Liver (tissue), 9 donors: ENCODE measurements around the gene SLC24A3. TPM values are rescaled to one million over a fixed set of nuclear protein-coding genes. Genes with fewer than 3 reads are reported as not detected.

Experiments
- DNase-seq: peaks from one replicate; pipeline ENCODE4 v3.0.0-alpha.2; 2017; ENCODE audit warnings: low spot score
- H3K27ac ChIP-seq, 2 donors: one replicate each; pipeline ENCODE4 v1.7.0; 2013; ENCODE audit warnings: inconsistent platforms in 2 of 2, low read length in 2 of 2, control low read depth in 1 of 2, low read depth in 1 of 2, mild to moderate bottlenecking in 1 of 2
- H3K27me3 ChIP-seq, 4 donors: one replicate each; pipeline versions ENCODE4 v1.6.1 to v1.7.0; 2013; ENCODE audit warnings: low read length in 3 of 4, inconsistent platforms in 1 of 4, mild to moderate bottlenecking in 1 of 4, moderate library complexity in 1 of 4; ENCODE audit not compliant: control insufficient read depth in 4 of 4, insufficient read depth in 4 of 4
- H3K36me3 ChIP-seq, 4 donors: one replicate each; pipeline versions ENCODE4 v1.6.1 to v1.7.0; 2013; ENCODE audit warnings: low read length in 3 of 4, mild to moderate bottlenecking in 3 of 4, low read depth in 1 of 4, moderate library complexity in 1 of 4; ENCODE audit not compliant: control insufficient read depth in 4 of 4, insufficient read depth in 3 of 4
- H3K4me1 ChIP-seq, 4 donors: one replicate each; pipeline versions ENCODE4 v1.6.1 to v1.7.0; 2013; ENCODE audit warnings: low read length in 3 of 4, mild to moderate bottlenecking in 3 of 4, moderate library complexity in 1 of 4; ENCODE audit not compliant: control insufficient read depth in 4 of 4, insufficient read depth in 4 of 4
- H3K4me3 ChIP-seq, 3 donors: one replicate each; pipeline versions ENCODE4 v1.6.1 to v1.7.0; 2013; ENCODE audit warnings: low read length in 3 of 3, control low read depth in 1 of 3, low read depth in 1 of 3, mild to moderate bottlenecking in 1 of 3
- H3K9ac ChIP-seq, 2 donors: one replicate each; pipeline ENCODE4 v1.7.0; 2013; ENCODE audit warnings: low read length in 2 of 2, mild to moderate bottlenecking in 2 of 2, moderate library complexity in 2 of 2, control low read depth in 1 of 2, low read depth in 1 of 2
- H3K9me3 ChIP-seq, 4 donors: one replicate each; pipeline versions ENCODE4 v1.6.1 to v1.7.0; 2013; ENCODE audit warnings: low read length in 3 of 4; ENCODE audit not compliant: control insufficient read depth in 4 of 4
- CTCF ChIP-seq: fragments of 150-350 bp; IDR thresholded peaks from 2 replicates; pipeline ENCODE4 v1.5.1; 2017; ENCODE audit warnings: improper control_type of control experiment, low read depth, low read length; ENCODE audit not compliant: missing input control
- EGR1 ChIP-seq, 2 donors: IDR thresholded peaks; 2 replicates each; pipeline ENCODE4 v1.6.1; 2016 to 2018; ENCODE audit warnings: antibody characterized with exemption in 2 of 2, low read depth in 2 of 2
- FOXA1 ChIP-seq: IDR thresholded peaks from 2 replicates; pipeline ENCODE4 v1.6.1; 2016; ENCODE audit warnings: antibody characterized with exemption
- JUND ChIP-seq, 2 donors: IDR thresholded peaks; 2 replicates each; pipeline ENCODE4 v1.6.1; 2016; ENCODE audit warnings: antibody characterized with exemption in 2 of 2
- NR2F2 ChIP-seq: IDR thresholded peaks from 2 replicates; pipeline ENCODE4 v1.6.1; 2016; ENCODE audit warnings: antibody characterized with exemption
- RAD21 ChIP-seq, 2 donors: IDR thresholded peaks; 2 replicates each; pipeline ENCODE4 v1.6.1; 2016; ENCODE audit warnings: antibody characterized with exemption in 2 of 2, mild to moderate bottlenecking in 2 of 2
- SP1 ChIP-seq: IDR thresholded peaks from 2 replicates; pipeline ENCODE4 v1.6.1; 2018; ENCODE audit warnings: antibody characterized with exemption, mild to moderate bottlenecking
- YY1 ChIP-seq: IDR thresholded peaks from 2 replicates; pipeline ENCODE4 v1.6.1; 2016; ENCODE audit warnings: antibody characterized with exemption, mild to moderate bottlenecking
- ZBTB33 ChIP-seq: IDR thresholded peaks from 2 replicates; pipeline ENCODE4 v1.6.1; 2016; ENCODE audit warnings: antibody characterized with exemption
- WGBS: extraction: QIAGEN DNeasy Blood & Tissue Kit; methylation state at CpG from one replicate; pipeline ENCODE4 v1.1.7; 2013; 5-methylcytosine and 5-hydroxymethylcytosine counted together
- polyA plus RNA-seq, 2 donors: library from polyadenylated mRNA; stranded (reverse) in 1 of 2; unstranded in 1 of 2; fragments of 200-250 nt in 1 of 2; fragments of >200 nt in 1 of 2; fragmentation: Nextera tagmentation in 1 of 2; extraction: Ambion mirVana in 1 of 2; gene quantifications; one replicate each; pipeline versions ENCODE4 v1.2.1 to v1.2.3, GENCODE V29; 2013 to 2015
- total RNA-seq, 2 donors: library from RNA; depleted of rRNA; stranded (reverse); fragments of >200 nt; gene quantifications; one replicate each; pipeline ENCODE4 v1.2.3, GENCODE V29; 2014
- TF ChIP-seq, protein P1 (sequence below): IDR thresholded peaks from 2 replicates; pipeline ENCODE4 v1.6.1; 2016; ENCODE audit warnings: antibody characterized with exemption
- TF ChIP-seq, protein P2 (sequence below): IDR thresholded peaks from 2 replicates; pipeline ENCODE4 v1.6.1; 2016; ENCODE audit warnings: antibody characterized with exemption
- TF ChIP-seq, protein P3 (sequence below): IDR thresholded peaks from 2 replicates; pipeline ENCODE4 v1.6.1; 2016; ENCODE audit warnings: antibody characterized with exemption, mild to moderate bottlenecking
- donor health status: healthy.
- donor health status: healthy.
- donor health status: healthy.
- donor health status: healthy.
- donor health status: healthy.

SLC24A3 gene
- total and polyA plus RNA-seq, 4 donors = 0.28 to 1.8 (median 0.46) TPM

- Histone ChIP-seq H3K9me3 (no peaks in the 10 kb centered on the region), H3K36me3 (no peaks in the 10 kb centered on the region), H3K27me3 (no peaks in the 10 kb centered on the region), H3K27ac (no peak overlapping the region), H3K9ac (no peak overlapping the region), H3K4me1 (no peaks in the 10 kb centered on the region), H3K4me3 (no peak overlapping the region)
- DNase-seq = no peak
- WGBS = 89% methylated on average over 3 of the region's 3 CpGs
- no peak for TF ChIP-seq SP1
- TF ChIP-seq, protein P1, sequence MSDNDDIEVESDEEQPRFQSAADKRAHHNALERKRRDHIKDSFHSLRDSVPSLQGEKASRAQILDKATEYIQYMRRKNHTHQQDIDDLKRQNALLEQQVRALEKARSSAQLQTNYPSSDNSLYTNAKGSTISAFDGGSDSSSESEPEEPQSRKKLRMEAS = no peak
- TF ChIP-seq YY1 = no peak
- TF ChIP-seq ZBTB33 = no peak
- no peak for TF ChIP-seq CTCF
- TF ChIP-seq FOXA1 = no peak
- TF ChIP-seq NR2F2 = no peak
- TF ChIP-seq JUND (IDR thresholded peaks at IDR 0.05) = no peak
These were observed 471.4 kb downstream of the SLC24A3 start for GRCh38 chr20:19683822-19684221.

DNA sequence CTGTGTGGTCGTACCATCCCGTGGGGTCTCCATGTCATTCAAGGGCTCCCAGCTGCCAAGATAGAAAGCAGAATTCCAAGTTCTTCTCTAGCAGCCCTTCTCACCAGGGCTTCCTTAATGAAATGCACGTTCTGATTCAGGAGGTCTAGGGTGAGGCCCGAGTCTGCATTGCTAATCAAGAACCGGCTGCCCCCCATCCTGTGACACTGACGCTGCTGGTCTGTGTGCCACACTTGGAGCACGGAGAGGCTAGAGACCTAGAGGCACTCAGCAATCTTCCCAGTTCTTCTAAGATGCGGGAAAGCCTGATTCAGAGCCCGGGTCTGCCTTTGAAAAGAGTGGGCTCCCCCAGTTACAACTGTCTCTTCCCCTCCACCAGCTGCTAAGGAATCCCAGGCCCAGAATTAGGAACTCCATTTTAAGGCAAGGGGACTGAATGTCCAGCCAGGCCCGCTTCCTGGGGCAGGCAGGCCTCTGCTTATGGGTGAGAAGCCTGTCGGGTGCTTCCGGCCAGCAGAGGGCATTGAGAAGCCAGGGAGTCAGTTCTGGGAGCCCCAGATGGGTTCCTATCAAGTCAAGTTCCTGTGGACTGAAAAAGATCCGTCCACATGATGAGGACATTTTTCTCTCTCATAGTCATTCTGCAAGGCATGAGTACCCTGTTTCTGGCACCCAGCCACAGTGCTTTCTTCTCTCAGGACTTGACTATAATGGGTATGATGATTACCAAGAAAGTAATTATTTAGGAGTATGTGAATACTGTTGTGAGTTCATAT is 475.8 kb downstream of the SLC24A3 start:
- 63% methylated on average over 13 of the region's 13 CpGs for WGBS
- no peak overlapping the region for H3K27ac ChIP-seq
- H3K27me3 ChIP-seq = no peaks in the 10 kb centered on the region
- no peaks in the 10 kb centered on the region for H3K36me3 ChIP-seq
- no peak overlapping the region for H3K4me3 ChIP-seq
- no peaks in the 10 kb centered on the region for H3K4me1 ChIP-seq
- no peak overlapping the region for H3K9ac ChIP-seq
- TF ChIP-seq JUND (IDR thresholded peaks at IDR 0.05) (no peak), RAD21 (IDR thresholded peaks at IDR 0.05) (peak; percentile 80 to 84), SP1 (no peak), NR2F2 (no peak), EGR1 (IDR thresholded peaks at IDR 0.05; ENCODE audit: low read depth in 2 of 2) (no peak), FOXA1 (no peak), CTCF (peak; percentile 55)
- TF ChIP-seq, protein P1 = no peak
- TF ChIP-seq, protein P2, sequence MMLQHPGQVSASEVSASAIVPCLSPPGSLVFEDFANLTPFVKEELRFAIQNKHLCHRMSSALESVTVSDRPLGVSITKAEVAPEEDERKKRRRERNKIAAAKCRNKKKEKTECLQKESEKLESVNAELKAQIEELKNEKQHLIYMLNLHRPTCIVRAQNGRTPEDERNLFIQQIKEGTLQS = no peak
- TF ChIP-seq, protein P3, sequence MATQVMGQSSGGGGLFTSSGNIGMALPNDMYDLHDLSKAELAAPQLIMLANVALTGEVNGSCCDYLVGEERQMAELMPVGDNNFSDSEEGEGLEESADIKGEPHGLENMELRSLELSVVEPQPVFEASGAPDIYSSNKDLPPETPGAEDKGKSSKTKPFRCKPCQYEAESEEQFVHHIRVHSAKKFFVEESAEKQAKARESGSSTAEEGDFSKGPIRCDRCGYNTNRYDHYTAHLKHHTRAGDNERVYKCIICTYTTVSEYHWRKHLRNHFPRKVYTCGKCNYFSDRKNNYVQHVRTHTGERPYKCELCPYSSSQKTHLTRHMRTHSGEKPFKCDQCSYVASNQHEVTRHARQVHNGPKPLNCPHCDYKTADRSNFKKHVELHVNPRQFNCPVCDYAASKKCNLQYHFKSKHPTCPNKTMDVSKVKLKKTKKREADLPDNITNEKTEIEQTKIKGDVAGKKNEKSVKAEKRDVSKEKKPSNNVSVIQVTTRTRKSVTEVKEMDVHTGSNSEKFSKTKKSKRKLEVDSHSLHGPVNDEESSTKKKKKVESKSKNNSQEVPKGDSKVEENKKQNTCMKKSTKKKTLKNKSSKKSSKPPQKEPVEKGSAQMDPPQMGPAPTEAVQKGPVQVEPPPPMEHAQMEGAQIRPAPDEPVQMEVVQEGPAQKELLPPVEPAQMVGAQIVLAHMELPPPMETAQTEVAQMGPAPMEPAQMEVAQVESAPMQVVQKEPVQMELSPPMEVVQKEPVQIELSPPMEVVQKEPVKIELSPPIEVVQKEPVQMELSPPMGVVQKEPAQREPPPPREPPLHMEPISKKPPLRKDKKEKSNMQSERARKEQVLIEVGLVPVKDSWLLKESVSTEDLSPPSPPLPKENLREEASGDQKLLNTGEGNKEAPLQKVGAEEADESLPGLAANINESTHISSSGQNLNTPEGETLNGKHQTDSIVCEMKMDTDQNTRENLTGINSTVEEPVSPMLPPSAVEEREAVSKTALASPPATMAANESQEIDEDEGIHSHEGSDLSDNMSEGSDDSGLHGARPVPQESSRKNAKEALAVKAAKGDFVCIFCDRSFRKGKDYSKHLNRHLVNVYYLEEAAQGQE = no peak
- peak; percentile 51 for DNase-seq
- H3K9me3 ChIP-seq = no peaks in the 10 kb centered on the region
